GM18861 (cell line): Measurements from ENCODE around the gene RAB20.
A peak's percentile ranks its signal among the peaks of the same experiment; 100 is the strongest.
"Not testable (repeated sequence)": the region's sequence is repeated elsewhere in the genome, so short reads cannot be mapped to it uniquely, and the experiment has no call there.

Source experiments
- ATAC-seq: cut with Tn5 transposase; IDR thresholded peaks from one replicate; pipeline ENCODE4 v1.9.1; 2021; ENCODE audit not compliant: unreplicated experiment

RAB20 gene

GRCh38 chr13:110555601-110556223 is 5.8 kb downstream of the RAB20 start:
- no peak for ATAC-seq

DNA sequence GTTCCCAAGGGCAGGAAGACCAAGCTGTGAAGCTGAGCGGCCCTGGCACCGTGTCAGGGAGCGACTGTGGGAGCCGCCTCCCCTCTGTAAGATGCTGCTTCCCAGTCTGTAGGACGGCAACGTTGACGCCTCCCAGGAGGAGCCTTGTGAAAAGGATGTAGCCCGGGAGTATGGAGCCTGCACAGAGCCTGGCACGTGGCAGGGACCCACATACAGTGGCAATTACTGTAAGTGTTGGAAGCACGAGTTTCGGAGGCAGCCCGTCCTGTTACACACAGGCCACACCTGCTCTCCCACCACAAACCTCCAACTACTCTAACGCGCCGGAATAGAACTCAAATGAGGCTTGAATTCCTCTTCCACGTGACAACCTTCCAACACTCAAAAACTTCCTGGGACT is 6.6 kb downstream of the RAB20 start:
- ATAC-seq, result no peak

- ATAC-seq, result no peak
Observed at GRCh38 chr13:110554227-110554836, 7.2 kb downstream of the RAB20 start.

GRCh38 chr13:110553417-110553816 is 8.1 kb downstream of the RAB20 start:
- ATAC-seq, result no peak

GRCh38 chr13:110552767-110553166 is 8.8 kb downstream of the RAB20 start:
- no peak for ATAC-seq

DNA sequence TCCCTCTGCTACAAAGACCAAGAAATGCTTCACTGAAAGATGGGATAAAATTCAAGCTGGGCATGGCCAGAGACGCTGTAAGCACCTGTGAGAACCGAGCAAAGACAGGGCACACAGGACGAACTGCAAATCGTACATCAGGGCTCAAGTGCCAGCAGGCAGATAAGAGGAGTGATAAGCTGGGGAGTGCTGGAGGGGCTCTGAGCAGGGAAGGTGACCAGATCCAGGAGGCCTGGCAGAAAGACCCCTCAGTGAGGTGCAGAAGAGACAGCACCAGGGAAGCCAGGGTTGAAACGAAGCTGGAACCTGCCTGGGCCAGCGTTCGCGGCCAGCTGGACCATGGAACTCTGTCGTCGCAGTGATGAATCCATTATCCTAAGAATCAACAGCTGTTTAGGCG is 10.2 kb downstream of the RAB20 start:
- no peak for ATAC-seq

DNA sequence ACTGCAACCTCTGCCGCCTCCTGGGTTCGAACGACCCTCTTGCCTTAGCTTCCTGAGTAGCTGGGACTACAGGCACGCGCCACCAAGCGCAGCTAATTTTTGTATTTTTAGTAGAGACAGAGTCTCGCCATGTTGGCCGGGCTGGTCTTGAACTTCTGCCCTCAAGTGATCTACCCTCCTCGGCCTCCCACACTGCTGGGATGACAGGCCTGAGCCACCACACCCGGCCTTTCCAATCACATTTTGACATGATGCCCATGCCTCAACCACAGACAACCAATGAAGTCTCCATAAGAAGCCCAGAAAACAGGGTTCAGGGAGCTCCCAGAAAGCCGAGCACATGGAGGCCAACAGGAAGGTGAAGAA is 11.7 kb downstream of the RAB20 start:
- no peak for ATAC-seq

DNA sequence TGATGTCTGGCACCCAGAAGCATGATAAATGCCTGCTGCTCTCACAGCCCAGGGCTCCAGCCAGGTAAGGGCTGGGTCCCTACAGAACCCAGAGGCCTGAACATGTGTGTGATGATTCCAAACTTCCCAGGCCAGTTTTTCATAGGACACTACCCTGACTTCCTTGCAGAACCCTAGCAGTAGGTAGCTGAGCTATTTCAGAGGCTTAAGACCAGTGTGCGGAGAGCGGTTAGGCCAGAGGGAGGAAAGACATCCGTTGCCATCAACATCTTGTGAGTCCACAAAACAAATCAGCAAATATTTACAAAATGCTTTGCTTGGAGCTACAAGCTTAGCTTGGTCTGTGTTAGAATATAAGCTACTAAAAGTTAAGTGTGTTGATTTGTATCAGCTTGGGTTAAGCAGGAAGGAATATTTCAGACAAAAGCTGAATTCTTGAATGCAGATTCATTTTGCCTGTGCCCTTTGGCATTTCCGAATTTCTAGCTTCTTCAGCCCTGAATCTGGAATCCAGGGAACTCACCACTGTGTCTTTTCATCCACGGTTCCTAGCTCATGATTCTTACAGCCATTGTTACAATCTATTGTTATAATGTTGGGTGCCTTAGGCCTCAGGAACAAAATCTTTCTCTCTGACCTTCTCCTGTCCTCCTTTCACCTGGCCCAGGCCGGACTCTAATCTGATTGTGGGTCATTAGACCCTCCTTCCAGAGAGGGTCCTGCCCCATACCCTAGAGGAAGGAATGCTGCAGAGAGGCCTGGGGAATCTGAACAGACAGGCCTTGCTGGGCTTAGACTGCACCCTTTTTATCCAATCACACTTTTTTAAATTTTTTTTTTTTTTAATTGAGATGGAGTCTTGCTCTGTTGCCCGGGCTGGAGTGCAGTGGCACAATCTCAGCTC is 12.4 kb downstream of the RAB20 start:
- no peak for ATAC-seq

GRCh38 chr13:110546926-110547325 is 14.6 kb downstream of the RAB20 start:
- no peak for ATAC-seq

GRCh38 chr13:110546378-110546777 is 15.1 kb downstream of the RAB20 start:
- ATAC-seq, result no peak

GRCh38 chr13:110542169-110542796 is 19.2 kb downstream of the RAB20 start:
- no peak for ATAC-seq

DNA sequence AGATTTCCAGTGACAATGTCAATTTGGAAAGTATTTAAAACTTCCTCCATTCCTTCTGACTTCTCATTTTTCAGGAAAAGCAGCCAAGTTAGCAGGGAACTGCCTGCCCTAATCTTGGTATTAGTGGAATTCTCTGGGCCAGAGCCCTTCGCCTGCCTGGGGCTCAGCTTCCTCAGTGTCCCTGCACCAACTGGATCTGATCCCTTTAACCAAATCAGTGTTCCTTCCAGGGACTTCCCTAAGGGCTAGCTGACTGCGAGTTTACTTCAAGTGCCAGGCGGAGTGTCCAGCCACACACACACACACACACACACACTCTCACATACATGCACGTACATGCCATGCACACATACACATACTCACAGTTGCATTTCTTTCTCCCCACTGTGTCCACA is 20.0 kb downstream of the RAB20 start:
- ATAC-seq, result no peak

- no peak for ATAC-seq
Observed at GRCh38 chr13:110540871-110541525, 20.5 kb downstream of the RAB20 start.

DNA sequence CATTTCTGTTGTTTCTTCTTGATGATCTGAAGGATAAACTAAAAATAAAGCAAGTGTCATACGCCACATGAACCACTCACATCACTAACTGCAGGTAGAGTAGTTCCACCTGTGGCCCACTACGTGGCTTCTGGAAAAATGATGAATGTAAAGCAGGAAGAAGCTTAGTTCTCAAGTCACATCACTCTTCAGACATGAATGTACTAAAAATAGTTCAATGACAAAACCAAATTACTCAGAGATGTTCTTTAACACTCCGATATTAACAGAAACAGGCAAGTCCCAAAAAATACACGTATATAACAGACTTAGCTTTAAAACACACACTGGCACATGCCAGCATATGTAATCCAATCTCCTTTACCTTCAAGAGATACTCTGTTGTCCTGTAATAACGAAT is 21.6 kb downstream of the RAB20 start:
- no peak for ATAC-seq

GRCh38 chr13:110538632-110539031 is 22.9 kb downstream of the RAB20 start:
- peak; percentile 61 for ATAC-seq

DNA sequence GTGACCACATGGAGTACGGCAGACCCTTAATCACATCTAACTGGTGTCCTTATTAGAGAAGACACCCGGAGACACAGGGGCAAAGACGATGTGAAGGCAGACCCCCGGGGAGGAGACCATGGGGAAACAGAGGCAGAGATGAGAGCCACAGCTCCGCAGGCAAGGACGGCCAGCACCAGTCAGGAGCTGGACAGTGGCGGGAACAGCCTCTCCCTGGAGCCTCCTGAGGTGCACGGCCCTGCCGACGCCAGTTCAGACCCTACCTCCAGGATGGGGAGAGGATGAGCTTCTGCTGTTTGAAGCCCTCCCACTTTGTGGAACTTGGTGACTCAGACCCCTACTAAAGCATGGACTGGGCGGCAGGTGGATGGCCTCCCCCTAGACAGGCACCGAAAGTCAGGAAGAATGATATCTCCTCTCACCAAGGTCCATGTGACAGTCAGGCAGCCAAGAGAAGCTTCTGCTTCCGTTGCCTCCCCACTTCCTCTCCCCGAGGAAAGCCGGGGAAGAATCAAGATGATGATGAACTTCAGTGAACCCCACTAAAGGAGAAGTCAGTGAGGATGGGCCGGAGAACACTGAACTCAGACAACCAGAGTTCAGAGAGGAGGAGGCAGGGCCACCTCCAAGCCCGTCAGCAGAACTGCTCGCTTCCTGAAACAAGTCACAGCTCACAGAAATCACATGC is 25.4 kb downstream of the RAB20 start:
- ATAC-seq, result no peak

GRCh38 chr13:110535526-110535925 is 26.0 kb downstream of the RAB20 start:
- no peak for ATAC-seq

GRCh38 chr13:110533771-110534670 is 27.5 kb downstream of the RAB20 start:
- no peak for ATAC-seq

DNA sequence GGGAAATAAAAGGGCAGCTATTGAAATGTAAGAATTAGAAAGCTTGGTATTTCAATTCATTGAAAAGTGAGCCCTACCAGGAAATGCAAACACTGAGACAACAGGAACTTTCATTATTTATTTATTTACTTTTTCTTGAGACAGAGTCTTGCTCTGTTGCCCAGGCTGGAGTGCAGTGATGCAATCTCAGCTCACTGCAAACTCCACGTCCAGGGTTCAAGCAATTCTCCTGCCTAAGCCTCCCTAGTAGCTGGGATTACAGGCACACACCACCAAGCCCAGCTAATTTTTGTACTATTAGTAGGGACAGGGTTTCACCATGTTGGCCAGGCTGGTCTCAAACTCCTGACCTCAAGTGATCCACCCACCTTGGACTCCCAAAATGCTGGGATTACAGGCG is 29.3 kb downstream of the RAB20 start:
- ATAC-seq, result not testable (repeated sequence)

- ATAC-seq, result no peak
Observed at GRCh38 chr13:110531671-110532083, 29.8 kb downstream of the RAB20 start.
